Endodermal cell (in vitro differentiated cells): Measurements from ENCODE around the gene TMPRSS13. TPM values are rescaled to one million over a fixed set of nuclear protein-coding genes. Genes with fewer than 3 reads are reported as not detected.

Experiments used
- DNase-seq: peaks from one replicate; pipeline ENCODE4 v3.0.0-alpha.2; 2017
- H3K27ac ChIP-seq: 2 replicates; pipeline ENCODE4 v1.5.1; 2013; ENCODE audit warnings: mild to moderate bottlenecking, low read depth, low read length, moderate library complexity
- H3K27me3 ChIP-seq: 2 replicates; pipeline ENCODE4 v1.6.1; 2013; ENCODE audit warnings: mild to moderate bottlenecking, low read length, moderate library complexity; ENCODE audit not compliant: insufficient read depth, control insufficient read depth, poor library complexity, severe bottlenecking
- H3K36me3 ChIP-seq: 2 replicates; pipeline ENCODE4 v1.7.0; 2013; ENCODE audit warnings: mild to moderate bottlenecking, low read length, moderate library complexity; ENCODE audit not compliant: control insufficient read depth, insufficient read depth
- H3K4me1 ChIP-seq: one replicate; pipeline ENCODE4 v1.7.0; 2013; ENCODE audit warnings: low read length; ENCODE audit not compliant: control insufficient read depth, insufficient read depth
- H3K4me3 ChIP-seq: 2 replicates; pipeline ENCODE4 v1.5.1; 2013; ENCODE audit warnings: mild to moderate bottlenecking, low read length, moderate library complexity
- H3K9ac ChIP-seq: 2 replicates; pipeline ENCODE4 v1.6.1; 2013; ENCODE audit warnings: mild to moderate bottlenecking, low read length, moderate library complexity; ENCODE audit not compliant: poor library complexity, severe bottlenecking; ENCODE audit errors: extremely low read depth
- H3K9me3 ChIP-seq: 2 replicates; pipeline ENCODE4 v1.6.1; 2013; ENCODE audit warnings: mild to moderate bottlenecking, low read length, moderate library complexity; ENCODE audit not compliant: control insufficient read depth
- H3K27ac Mint-ChIP-seq: 2 replicates; pipeline ENCODE4 v1.8.0; 2020; ENCODE audit warnings: mixed read lengths
- H3K27me3 Mint-ChIP-seq: 2 replicates; pipeline ENCODE4 v1.8.0; 2021; ENCODE audit warnings: mild to moderate bottlenecking, mixed read lengths; ENCODE audit not compliant: insufficient read depth
- H3K36me3 Mint-ChIP-seq: 2 replicates; pipeline ENCODE4 v1.8.0; 2020; ENCODE audit warnings: low read depth, mixed read lengths
- H3K4me1 Mint-ChIP-seq: 2 replicates; pipeline ENCODE4 v1.8.0; 2020; ENCODE audit warnings: mixed read lengths
- H3K4me3 Mint-ChIP-seq: 2 replicates; pipeline ENCODE4 v1.8.0; 2020; ENCODE audit warnings: mild to moderate bottlenecking, moderate library complexity, mixed read lengths
- H3K9me3 Mint-ChIP-seq: 2 replicates; pipeline ENCODE4 v1.8.0; 2020; ENCODE audit warnings: mild to moderate bottlenecking, mixed read lengths
- CTCF ChIP-seq: fragments of 200-600 bp; sonication (generic); conservative IDR thresholded peaks from 2 replicates; pipeline ENCODE4 v1.5.0; 2021; ENCODE audit warnings: antibody characterized with exemption, mild to moderate bottlenecking
- WGBS, 2 experiments: methylation state at CpG; one replicate each; pipeline versions ENCODE4 v1.1.5 to v1.1.7; 2013; ENCODE audit warnings: missing lambda C conversion rate in 2 of 2, mixed read lengths in 1 of 2; ENCODE audit not compliant: insufficient coverage in 1 of 2, insufficient read length in 1 of 2; 5-methylcytosine and 5-hydroxymethylcytosine counted together
- total RNA-seq, 2 donors: library from RNA; stranded (reverse); fragmentation: NEBNext Ultra II Directional in 1 of 2; extraction: Animal tissue kit (Norgen Biotek cat#: 25700) in 1 of 2; gene quantifications; 2 replicates in 1 of 2; 3 replicates in 1 of 2; pipeline ENCODE4 v1.2.1, GENCODE V29; 2021

The TMPRSS13 gene
- total RNA-seq, 2 donors from 2014 or later, result 2.5 to 6.4 TPM

- H3K4me3 Mint-ChIP-seq, result no peak overlapping the region
- Histone ChIP-seq H3K27me3 (no peaks in the 10 kb centered on the region), H3K9me3 (no peaks in the 10 kb centered on the region), H3K9ac (no peak overlapping the region), H3K4me1 (no peaks in the 10 kb centered on the region), H3K27ac (no peak overlapping the region), H3K4me3 (no peak overlapping the region), H3K36me3 (no peaks in the 10 kb centered on the region)
- H3K4me1 Mint-ChIP-seq, result peaks cover 14% of the 10 kb centered on the region
- H3K9me3 Mint-ChIP-seq, result no peaks in the 10 kb centered on the region
- H3K27ac Mint-ChIP-seq, result no peak overlapping the region
- DNase-seq, result peak; percentile 61
- H3K36me3 Mint-ChIP-seq, result no peaks in the 10 kb centered on the region
- WGBS, 2 experiments, result 92 to 95% methylated on average over 15 to 20 of the region's 20 CpGs
- no peak for TF ChIP-seq CTCF
- peaks cover 2% of the 10 kb centered on the region for H3K27me3 Mint-ChIP-seq
Measured at GRCh38 chr11:117909611-117910382, 19.4 kb downstream of the TMPRSS13 start.

DNA sequence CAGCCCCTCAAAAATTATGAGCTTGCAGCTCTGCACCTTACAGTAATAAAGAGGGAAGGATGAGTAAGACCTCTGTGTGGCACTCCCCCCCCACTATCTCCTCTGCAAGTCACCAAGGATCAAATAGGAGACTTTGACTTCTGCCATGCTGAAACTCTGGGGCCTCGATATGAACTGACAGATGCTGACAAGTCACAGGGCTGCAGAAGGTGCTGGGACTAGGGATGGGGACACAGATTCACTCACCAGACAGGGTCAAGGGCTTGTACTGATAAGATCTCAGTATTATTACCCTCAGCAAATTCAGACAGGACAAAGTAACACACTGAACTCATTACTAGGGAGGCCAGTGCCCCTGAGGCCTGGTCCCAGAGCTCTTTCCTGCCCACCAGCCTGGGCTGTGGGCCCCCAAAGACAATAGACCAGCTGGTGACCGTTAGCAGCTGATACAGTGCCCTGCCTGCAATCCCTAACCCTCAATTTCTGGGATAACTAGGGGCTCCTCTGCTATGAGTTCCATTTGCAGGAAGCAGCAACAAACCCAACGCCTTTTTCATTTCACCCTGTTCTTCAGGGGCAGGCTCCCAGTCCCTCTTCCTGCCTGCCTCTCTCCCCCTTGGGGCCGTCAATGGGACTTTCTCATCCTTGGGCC is 20.1 kb downstream of the TMPRSS13 start:
- no peak overlapping the region for H3K27ac ChIP-seq
- no peaks in the 10 kb centered on the region for H3K36me3 ChIP-seq
- WGBS, 2 experiments, result 80 to 94% methylated on average over 4 of the region's 4 CpGs
- peak; percentile 62 for DNase-seq
- H3K36me3 Mint-ChIP-seq, result no peaks in the 10 kb centered on the region
- H3K9me3 ChIP-seq, result no peaks in the 10 kb centered on the region
- H3K27me3 ChIP-seq, result no peaks in the 10 kb centered on the region
- H3K27me3 Mint-ChIP-seq, result no peaks in the 10 kb centered on the region
- no peak overlapping the region for H3K9ac ChIP-seq
- TF ChIP-seq CTCF, result peak; percentile 49
- H3K4me1 Mint-ChIP-seq, result peaks cover 10% of the 10 kb centered on the region
- no peaks in the 10 kb centered on the region for H3K4me1 ChIP-seq
- H3K4me3 Mint-ChIP-seq, result no peak overlapping the region
- no peaks in the 10 kb centered on the region for H3K9me3 Mint-ChIP-seq
- peak overlapping the region; percentile 52 for H3K27ac Mint-ChIP-seq
- H3K4me3 ChIP-seq, result no peak overlapping the region

DNA sequence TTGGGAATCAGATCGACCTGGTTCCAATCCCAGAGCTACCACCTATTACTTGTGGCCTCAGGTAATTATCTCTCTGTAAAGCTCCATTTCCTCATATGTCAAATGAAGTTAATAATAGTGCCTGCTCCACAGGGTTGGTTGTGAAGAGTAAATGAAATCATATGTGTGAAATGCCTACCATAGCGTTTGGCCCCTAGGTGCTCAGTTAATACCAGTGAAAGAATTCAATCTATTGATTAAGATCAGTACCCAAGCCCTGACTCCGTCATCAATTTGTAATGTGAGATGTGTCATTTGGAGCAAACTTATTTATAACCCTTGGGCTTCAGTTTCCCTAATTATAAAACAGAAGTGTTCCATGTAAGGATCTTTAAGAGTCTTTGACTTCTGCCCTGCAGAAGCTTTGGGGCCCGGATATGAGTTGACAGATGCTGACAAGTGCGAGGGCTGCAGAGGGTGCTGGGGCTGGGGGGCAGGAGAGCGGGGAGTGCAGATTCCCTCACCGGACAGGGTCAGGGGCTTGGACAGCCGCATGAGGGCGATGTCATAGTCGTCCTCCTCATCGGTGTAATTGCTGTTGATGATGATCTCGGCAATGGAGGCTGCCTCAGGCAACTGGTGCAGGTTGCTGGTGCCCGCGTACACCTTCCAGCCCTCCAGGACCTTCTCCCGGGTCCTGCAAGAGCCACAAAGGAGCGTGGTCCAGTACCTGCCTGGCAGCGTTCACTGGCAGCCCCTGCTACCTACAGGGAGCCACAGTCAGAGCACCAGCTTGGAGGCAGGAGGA is 20.9 kb downstream of the TMPRSS13 start:
- no peaks in the 10 kb centered on the region for H3K9me3 Mint-ChIP-seq
- Histone ChIP-seq H3K27ac (no peak overlapping the region), H3K9ac (no peak overlapping the region), H3K36me3 (no peaks in the 10 kb centered on the region), H3K27me3 (no peaks in the 10 kb centered on the region), H3K9me3 (no peaks in the 10 kb centered on the region), H3K4me1 (no peaks in the 10 kb centered on the region), H3K4me3 (no peak overlapping the region)
- no peaks in the 10 kb centered on the region for H3K36me3 Mint-ChIP-seq
- no peaks in the 10 kb centered on the region for H3K27me3 Mint-ChIP-seq
- TF ChIP-seq CTCF, result peak; percentile 19
- WGBS, 2 experiments, result 89% methylated on average over 12 to 17 of the region's 17 CpGs
- DNase-seq, result peak; percentile 71
- no peak overlapping the region for H3K4me3 Mint-ChIP-seq
- H3K4me1 Mint-ChIP-seq, result peaks cover 10% of the 10 kb centered on the region
- H3K27ac Mint-ChIP-seq, result peak overlapping the region; percentile 52
